Endothelial cell of umbilical vein (primary cell): Measurements from ENCODE around the gene SLC43A1. TPM values are rescaled to one million over a fixed set of nuclear protein-coding genes. Genes with fewer than 3 reads are reported as not detected.

ENCODE experiments used
- BruUV-seq: library from RNA; stranded (reverse); fragments of 400-500 nt; replicated peaks from 2 replicates; lab custom pipeline; 2021; lab: Mats Ljungman, UMichigan
- CTCF ChIA-PET: fragments of 300-600, 350-600 bp; sonication (Branson Sonifier 250); formaldehyde crosslinking; loops from one replicate; lab custom pipeline; 2021; ENCODE audit warnings: antibody characterized with exemption, inconsistent platforms; lab: Charles Lee
- POLR2A ChIA-PET: fragments of 300-600, 350-600 bp; sonication (Branson Sonifier 250); formaldehyde crosslinking; loops from one replicate; lab custom pipeline; 2021; ENCODE audit warnings: antibody characterized with exemption, inconsistent platforms; lab: Charles Lee
- DNase-seq: peaks from one replicate; pipeline ENCODE4 v3.0.0-alpha.2; 2011; ENCODE audit warnings: low read depth, low spot score
- FAIRE-seq: peaks from 2 replicates; lab custom pipeline; 2011; peaks lifted over from hg19 to GRCh38; lab: Jason Lieb, UNC
- H2AFZ ChIP-seq: 2 replicates; pipeline ENCODE4 v1.6.0; 2012; ENCODE audit warnings: low read depth, low read length, control low read depth, inconsistent platforms
- H3K27ac ChIP-seq: 2 replicates; pipeline ENCODE4 v1.5.1; 2011; ENCODE audit warnings: low read depth, mild to moderate bottlenecking, control low read depth, low read length, moderate library complexity; ENCODE audit not compliant: insufficient read depth
- H3K27me3 ChIP-seq, 2 experiments: 2 replicates each; pipeline versions ENCODE4 v1.6.0 to v1.6.1; 2011; ENCODE audit warnings: low read length in 2 of 2, mixed read lengths in 1 of 2; ENCODE audit not compliant: control insufficient read depth in 2 of 2, insufficient read depth in 2 of 2
- H3K36me3 ChIP-seq, 2 experiments: 2 replicates in 1 of 2; 3 replicates in 1 of 2; pipeline ENCODE4 v1.5.1; 2011; ENCODE audit warnings: low read length in 2 of 2, mild to moderate bottlenecking in 1 of 2, moderate library complexity in 1 of 2; ENCODE audit not compliant: control insufficient read depth in 2 of 2, insufficient read depth in 2 of 2; ENCODE audit errors: extremely low read depth in 1 of 2
- H3K4me1 ChIP-seq: 3 replicates; pipeline ENCODE4 v1.5.1; 2011; ENCODE audit warnings: mild to moderate bottlenecking, low read length; ENCODE audit not compliant: control insufficient read depth, insufficient read depth; ENCODE audit errors: extremely low read depth
- H3K4me2 ChIP-seq: 2 replicates; pipeline ENCODE4 v1.6.1; 2011; ENCODE audit warnings: low read length, control low read depth, mixed read lengths; ENCODE audit not compliant: insufficient read depth
- H3K4me3 ChIP-seq, 3 experiments: fragments of 200-600 bp in 1 of 3; sonication (generic), shearing (Covaris generic) in 1 of 3; replicated peaks in 1 of 3; 2 replicates each; pipeline ENCODE4 v1.5.1; 2011 to 2016; ENCODE audit warnings: control low read depth in 3 of 3, low read length in 3 of 3, mild to moderate bottlenecking in 2 of 3, inconsistent platforms in 1 of 3, low read depth in 1 of 3, moderate library complexity in 1 of 3; ENCODE audit not compliant: insufficient read depth in 1 of 3
- H3K79me2 ChIP-seq: 2 replicates; pipeline ENCODE4 v1.6.0; 2012; ENCODE audit warnings: low read length, inconsistent platforms; ENCODE audit not compliant: control insufficient read depth, insufficient read depth
- H3K9ac ChIP-seq: replicated peaks from 2 replicates; pipeline ENCODE3; 2011; ENCODE audit warnings: low read length, control low read depth; ENCODE audit not compliant: insufficient read depth; ENCODE audit errors: extremely low read depth
- H3K9me1 ChIP-seq: replicated peaks from 3 replicates; pipeline ENCODE4 v1.6.0; 2011; ENCODE audit warnings: mild to moderate bottlenecking, low read length; ENCODE audit not compliant: control insufficient read depth, insufficient read depth; ENCODE audit errors: extremely low read depth
- H3K9me3 ChIP-seq: replicated peaks from 2 replicates; pipeline ENCODE4 v1.5.1; 2012; ENCODE audit warnings: low read length, inconsistent platforms; ENCODE audit not compliant: control insufficient read depth, insufficient read depth
- H4K20me1 ChIP-seq: replicated peaks from 2 replicates; pipeline ENCODE3; 2011; ENCODE audit warnings: mild to moderate bottlenecking, low read length; ENCODE audit not compliant: control insufficient read depth, insufficient read depth; ENCODE audit errors: extremely low read depth
- EZH2 ChIP-seq: IDR thresholded peaks from 2 replicates; pipeline ENCODE4 v1.6.1; 2012; ENCODE audit warnings: borderline replicate concordance, low read depth, mild to moderate bottlenecking, moderate library complexity, low read length, inconsistent platforms; ENCODE audit not compliant: severe bottlenecking
- FOS ChIP-seq: IDR thresholded peaks from 2 replicates; pipeline ENCODE4 v1.6.1; 2011; ENCODE audit warnings: mild to moderate bottlenecking, low read length, moderate library complexity, borderline replicate concordance; ENCODE audit not compliant: insufficient read depth
- GATA2 ChIP-seq: IDR thresholded peaks from 2 replicates; pipeline ENCODE4 v1.7.0; 2011; ENCODE audit warnings: low read depth, mild to moderate bottlenecking, moderate library complexity, mixed read lengths, low read length; ENCODE audit not compliant: insufficient read length, insufficient read depth
- JUN ChIP-seq: IDR thresholded peaks from 2 replicates; pipeline ENCODE4 v1.6.1; 2011; ENCODE audit warnings: borderline replicate concordance, low read depth; ENCODE audit not compliant: insufficient read length, insufficient read depth
- MYC ChIP-seq: IDR thresholded peaks from one replicate; pipeline ENCODE4 v1.6.1; 2011; ENCODE audit warnings: mild to moderate bottlenecking, low read depth, low read length
- POLR2A ChIP-seq: IDR thresholded peaks from 2 replicates; pipeline ENCODE4 v1.6.1; 2012; ENCODE audit warnings: low read depth, mild to moderate bottlenecking, control low read depth, low read length
- POLR2AphosphoS5 ChIP-seq: IDR thresholded peaks from 2 replicates; pipeline ENCODE4 v1.6.1; 2012; ENCODE audit warnings: low read depth, mild to moderate bottlenecking, control low read depth, low read length, moderate library complexity; ENCODE audit not compliant: insufficient read depth
- dilution Hi-C: fragments of 300-500 bp; cut with MboI; formaldehyde crosslinking; loops from one replicate; pipeline ENCODE4 v1.15.0; 2019; ENCODE audit warnings: low sequenced_read_pairs; ENCODE audit not compliant: extremely low pct_ligation_motif_present
- intact Hi-C: fragments of 100-400 bp; cut with micrococcal nuclease; formaldehyde crosslinking; loops from one replicate; pipeline ENCODE4 v1.10.0; 2022
- polyA plus RNA-seq, 4 experiments: library from polyadenylated mRNA; depleted of rRNA in 3 of 4; stranded (reverse) in 3 of 4; unstranded in 1 of 4; fragments of >200 nt; gene quantifications; 2 replicates each; pipeline versions ENCODE4 v1.2.1 to v1.2.3, GENCODE V29; 2011 to 2012; ENCODE audit warnings: missing spikeins in 1 of 4
- total RNA-seq: library from RNA; stranded (reverse); gene quantifications from 2 replicates; pipeline ENCODE4 v1.2.3, GENCODE V29; 2021
- TF ChIP-seq, protein P1 (sequence below): IDR thresholded peaks from 2 replicates; pipeline ENCODE4 v1.6.1; 2011; ENCODE audit not compliant: insufficient read depth, insufficient read length
- TF ChIP-seq, protein P2 (sequence below), 2 donors: IDR thresholded peaks; 1 replicate in 1 of 2; 2 replicates in 1 of 2; pipeline ENCODE4 v1.5.1; 2011; ENCODE audit warnings: low read length in 2 of 2, mild to moderate bottlenecking in 2 of 2, moderate library complexity in 2 of 2, control low read depth in 1 of 2, inconsistent platforms in 1 of 2, low read depth in 1 of 2; ENCODE audit not compliant: insufficient read depth in 1 of 2; ENCODE audit errors: extremely low read depth in 1 of 2

The SLC43A1 gene
- total and polyA plus RNA-seq, 2 donors (not counting 3 experiments of a cell fraction or from before 2014, with no cell fraction given): 13.7 to 19.5 TPM

GRCh38 chr11:57502376-57502775 lies 13.1 kb downstream of the SLC43A1 start:
- H3K9me3 ChIP-seq: no peaks in the 10 kb centered on the region
- no peak overlapping the region for H3K27ac ChIP-seq
- no peaks in the 10 kb centered on the region for H3K79me2 ChIP-seq
- H3K4me3 ChIP-seq: no peak overlapping the region
- CTCF ChIA-PET: interaction anchor here (0.7 to 8.2 kb wide), 7 partner anchors 9 to 213 kb away, joined by 3 to 95 read pairs (median 5); no protein-coding TSS in a partner anchor
- H3K27me3 ChIP-seq: no peaks in the 10 kb centered on the region
- POLR2A ChIA-PET: no interaction called here
- H2AFZ ChIP-seq: no peak overlapping the region
- intact Hi-C loops: no loop called here
- H3K36me3 ChIP-seq: no peaks in the 10 kb centered on the region
- TF ChIP-seq, protein P1, sequence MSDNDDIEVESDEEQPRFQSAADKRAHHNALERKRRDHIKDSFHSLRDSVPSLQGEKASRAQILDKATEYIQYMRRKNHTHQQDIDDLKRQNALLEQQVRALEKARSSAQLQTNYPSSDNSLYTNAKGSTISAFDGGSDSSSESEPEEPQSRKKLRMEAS: no peak
- TF ChIP-seq, protein P2, sequence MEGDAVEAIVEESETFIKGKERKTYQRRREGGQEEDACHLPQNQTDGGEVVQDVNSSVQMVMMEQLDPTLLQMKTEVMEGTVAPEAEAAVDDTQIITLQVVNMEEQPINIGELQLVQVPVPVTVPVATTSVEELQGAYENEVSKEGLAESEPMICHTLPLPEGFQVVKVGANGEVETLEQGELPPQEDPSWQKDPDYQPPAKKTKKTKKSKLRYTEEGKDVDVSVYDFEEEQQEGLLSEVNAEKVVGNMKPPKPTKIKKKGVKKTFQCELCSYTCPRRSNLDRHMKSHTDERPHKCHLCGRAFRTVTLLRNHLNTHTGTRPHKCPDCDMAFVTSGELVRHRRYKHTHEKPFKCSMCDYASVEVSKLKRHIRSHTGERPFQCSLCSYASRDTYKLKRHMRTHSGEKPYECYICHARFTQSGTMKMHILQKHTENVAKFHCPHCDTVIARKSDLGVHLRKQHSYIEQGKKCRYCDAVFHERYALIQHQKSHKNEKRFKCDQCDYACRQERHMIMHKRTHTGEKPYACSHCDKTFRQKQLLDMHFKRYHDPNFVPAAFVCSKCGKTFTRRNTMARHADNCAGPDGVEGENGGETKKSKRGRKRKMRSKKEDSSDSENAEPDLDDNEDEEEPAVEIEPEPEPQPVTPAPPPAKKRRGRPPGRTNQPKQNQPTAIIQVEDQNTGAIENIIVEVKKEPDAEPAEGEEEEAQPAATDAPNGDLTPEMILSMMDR (IDR thresholded peaks at IDR 0.05; ENCODE audit: extremely low read depth in 1 of 2, insufficient read depth in 1 of 2, low read depth in 1 of 2, low read length in 2 of 2): no peak
- no peak for TF ChIP-seq MYC
- no peak for TF ChIP-seq POLR2A
- TF ChIP-seq GATA2: no peak
- no peak for TF ChIP-seq JUN
- no peak for TF ChIP-seq EZH2
- no peak for TF ChIP-seq FOS
- no peak for TF ChIP-seq POLR2AphosphoS5
- H4K20me1 ChIP-seq: no peaks in the 10 kb centered on the region
- no peak for DNase-seq
- H3K9ac ChIP-seq: no peak overlapping the region
- peaks cover 7% of the 10 kb centered on the region for H3K4me1 ChIP-seq
- FAIRE-seq: no peak
- no TSS peak for BruUV-seq
- no peaks in the 10 kb centered on the region for H3K9me1 ChIP-seq
- dilution Hi-C loops: no loop called here
- H3K4me2 ChIP-seq: no peak overlapping the region
